HG02759 (cell line): Measurements from ENCODE around the gene CENPU.
"Not testable (repeated sequence)": the region's sequence is repeated elsewhere in the genome, so short reads cannot be mapped to it uniquely, and the experiment has no call there.

Experiments used
- ATAC-seq: cut with Tn5 transposase; IDR thresholded peaks from one replicate; pipeline ENCODE4 v1.9.1; 2021; ENCODE audit warnings: mild to moderate bottlenecking, moderate library complexity; ENCODE audit not compliant: unreplicated experiment

The CENPU gene, protein sequence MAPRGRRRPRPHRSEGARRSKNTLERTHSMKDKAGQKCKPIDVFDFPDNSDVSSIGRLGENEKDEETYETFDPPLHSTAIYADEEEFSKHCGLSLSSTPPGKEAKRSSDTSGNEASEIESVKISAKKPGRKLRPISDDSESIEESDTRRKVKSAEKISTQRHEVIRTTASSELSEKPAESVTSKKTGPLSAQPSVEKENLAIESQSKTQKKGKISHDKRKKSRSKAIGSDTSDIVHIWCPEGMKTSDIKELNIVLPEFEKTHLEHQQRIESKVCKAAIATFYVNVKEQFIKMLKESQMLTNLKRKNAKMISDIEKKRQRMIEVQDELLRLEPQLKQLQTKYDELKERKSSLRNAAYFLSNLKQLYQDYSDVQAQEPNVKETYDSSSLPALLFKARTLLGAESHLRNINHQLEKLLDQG

DNA sequence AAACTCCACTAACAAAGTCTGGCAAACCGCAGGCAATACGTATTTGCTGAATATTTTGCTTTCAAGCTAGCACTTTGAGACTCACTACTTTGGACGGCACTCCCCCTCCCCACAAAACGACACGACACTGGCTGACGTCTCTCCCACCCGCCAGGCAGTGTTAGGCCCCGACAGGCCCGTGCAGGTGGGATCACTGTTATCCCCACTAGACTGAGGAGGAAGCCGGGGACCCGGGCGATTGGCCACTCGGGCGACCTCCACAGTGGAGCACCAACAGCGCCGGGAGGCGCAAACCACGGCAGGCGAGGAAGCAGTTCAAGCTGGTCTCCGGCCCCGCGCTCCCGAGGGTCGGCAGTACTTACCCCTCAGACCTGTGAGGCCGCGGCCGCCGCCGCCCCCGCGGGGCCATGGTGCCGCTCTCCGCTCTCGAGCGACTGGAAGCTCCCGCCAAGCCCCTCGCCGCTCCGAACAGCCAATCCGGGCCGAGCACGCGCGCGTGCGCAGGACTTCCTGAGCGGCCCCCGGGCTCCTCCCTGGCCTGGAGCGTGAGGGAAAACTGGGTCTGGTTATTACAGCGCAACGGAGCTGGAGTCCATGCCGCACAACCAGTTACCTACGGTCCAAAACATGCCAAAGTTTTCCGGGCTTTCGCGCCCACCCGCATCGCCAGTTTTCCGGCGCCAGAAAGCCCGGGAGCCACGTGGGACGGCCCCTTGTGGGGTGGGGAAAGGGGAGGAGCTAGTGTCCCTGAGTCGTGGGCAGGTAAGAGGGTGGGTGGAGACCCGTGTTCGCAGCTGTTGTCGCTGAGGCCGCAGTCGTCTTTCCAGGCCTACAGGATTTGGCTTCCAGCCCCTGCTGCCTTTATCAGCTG is at the start of gene CENPU:
CENPU (minus strand) TSS at position 443 of the 871 bp plus-strand sequence; CDS start at position 409, 34 bp downstream.
- peak; percentile 91 for ATAC-seq

DNA sequence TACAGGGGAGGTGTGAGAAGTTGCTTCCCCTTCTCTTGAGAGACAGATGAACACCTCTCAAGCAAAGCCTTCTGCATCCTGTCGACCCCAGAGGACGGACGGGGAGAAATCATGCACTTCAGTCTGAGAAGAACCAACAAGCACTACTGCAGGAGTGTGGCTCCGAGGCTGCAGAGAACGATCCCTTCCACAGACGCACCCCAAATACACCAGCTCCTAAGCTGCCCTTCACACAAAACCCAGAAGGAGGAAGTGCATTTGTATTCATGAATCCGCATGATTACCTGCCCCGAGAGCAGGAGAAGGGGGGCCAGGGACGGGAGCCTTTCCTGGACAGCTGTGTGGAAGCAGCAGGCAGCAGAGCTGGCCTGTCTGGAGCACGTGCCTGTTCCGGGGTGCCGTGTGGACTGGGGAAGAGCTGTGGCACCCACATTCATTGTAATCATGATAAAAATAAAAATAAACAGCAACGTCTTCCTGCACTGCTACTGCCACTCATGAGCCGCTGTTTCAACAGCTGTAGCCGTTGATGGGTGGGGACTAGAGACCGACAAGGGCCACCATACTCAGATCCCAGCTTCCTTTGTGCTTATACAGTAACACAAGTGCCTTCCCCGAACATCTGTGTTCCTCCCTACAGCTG is 49.0 kb upstream of the CENPU start:
- ATAC-seq, result peak; percentile 58

DNA sequence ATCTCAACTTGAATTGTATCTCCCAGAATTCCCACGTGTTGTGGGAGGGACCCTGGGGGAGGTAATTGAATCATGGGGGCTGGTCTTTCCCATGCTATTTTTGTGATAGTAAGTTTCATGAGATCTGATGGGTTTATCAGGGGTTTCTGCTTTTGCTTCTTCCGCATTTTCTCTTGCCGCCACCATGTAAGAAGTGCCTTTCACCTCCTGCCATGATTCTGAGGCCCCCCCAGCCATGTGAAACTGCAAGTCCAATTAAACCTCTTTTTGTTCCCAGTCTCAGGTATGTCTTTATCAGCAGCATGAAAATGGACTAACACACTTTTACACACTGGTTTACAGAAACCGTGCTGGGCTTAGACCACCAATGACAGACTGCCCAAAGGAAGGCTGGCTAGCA is 45.3 kb upstream of the CENPU start:
- ATAC-seq, result not testable (repeated sequence)

DNA sequence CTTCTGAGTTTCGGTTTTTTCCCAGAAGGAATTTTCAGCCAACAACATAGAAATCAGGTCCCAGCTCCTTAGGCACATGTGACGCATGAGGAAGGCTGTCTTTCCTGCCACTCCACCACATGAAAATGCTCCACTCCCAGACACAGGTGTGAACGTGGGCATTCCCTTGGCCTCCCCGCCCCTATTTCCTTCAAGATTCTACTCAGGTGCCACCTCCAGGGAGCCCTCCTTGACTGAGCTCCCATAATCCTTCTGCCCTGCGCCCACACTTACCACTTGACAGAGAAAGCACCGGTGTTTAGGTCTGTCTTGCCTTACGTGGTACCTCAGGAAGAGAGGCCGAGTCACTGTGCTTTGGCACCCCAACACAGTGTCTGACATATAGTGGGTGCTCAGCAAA is 44.4 kb upstream of the CENPU start:
- ATAC-seq, result no peak

DNA sequence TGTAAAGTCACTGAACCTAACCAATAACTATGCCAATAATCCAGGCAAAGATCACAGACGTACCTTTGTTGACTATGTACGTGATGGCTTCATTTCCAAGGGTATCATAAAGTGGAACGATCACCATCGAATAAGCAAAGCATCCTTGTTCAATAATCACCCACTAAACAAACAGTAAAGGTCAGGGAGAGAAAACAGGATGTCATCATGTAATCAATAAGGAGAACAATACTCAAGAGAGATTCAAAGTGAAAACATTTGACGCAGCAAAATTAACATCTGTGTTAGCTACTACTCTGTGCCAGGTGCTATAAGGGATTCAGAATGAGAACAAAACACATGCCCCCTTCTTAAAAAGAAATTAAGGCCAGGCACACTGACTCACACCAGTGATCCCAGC is 42.9 kb upstream of the CENPU start:
- no peak for ATAC-seq

DNA sequence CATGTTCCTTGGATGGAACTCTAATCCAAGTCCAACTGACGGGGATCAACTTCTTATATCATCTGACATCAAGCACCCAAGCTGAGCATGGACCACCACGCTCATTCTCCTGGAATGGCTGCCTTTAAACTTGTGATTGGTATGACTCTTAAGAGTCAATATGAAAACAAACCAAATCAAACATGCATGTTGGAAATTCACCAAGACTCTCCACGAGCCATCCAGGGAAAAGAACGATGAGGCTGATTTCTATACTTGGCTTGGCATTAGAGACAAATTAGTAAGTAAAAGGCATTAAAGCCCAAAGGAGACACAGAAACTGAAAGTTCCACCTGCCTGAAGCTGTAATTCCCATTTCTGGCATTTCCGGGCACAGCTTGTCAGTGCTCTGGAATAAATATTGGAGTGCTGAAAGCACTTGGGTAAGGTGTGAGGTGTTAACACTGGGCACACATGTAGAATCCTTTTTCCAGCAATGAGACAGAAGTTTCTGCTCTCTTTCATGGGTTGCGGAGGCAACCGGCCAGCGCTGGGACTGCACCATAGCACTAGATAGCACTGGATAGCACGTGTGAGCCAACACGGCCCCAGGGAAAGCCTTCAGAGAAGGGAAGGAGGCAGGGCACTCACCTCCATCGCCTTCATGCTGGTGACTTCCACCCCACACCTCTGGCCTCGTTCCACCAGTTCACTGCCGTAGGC is 42.1 kb upstream of the CENPU start:
- no peak for ATAC-seq

DNA sequence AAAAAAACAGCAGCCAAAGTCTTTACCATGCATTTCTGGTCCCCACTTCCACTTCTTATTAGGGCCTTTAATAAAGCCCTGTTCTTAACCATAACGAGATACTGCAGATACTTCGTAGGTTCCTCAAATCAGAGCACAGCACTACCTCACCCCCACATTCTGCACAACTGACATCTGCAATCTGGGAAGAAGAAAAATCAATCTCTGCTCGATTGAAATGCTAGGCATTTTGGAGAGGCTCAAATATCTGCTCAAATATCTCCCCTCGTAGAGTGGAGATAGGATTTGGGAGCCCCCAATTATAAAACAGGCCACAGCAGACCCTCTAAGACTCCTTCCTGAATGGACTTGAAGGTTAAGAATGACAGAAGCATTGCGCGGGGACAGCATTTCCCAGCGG is 40.3 kb upstream of the CENPU start:
- ATAC-seq, result no peak

DNA sequence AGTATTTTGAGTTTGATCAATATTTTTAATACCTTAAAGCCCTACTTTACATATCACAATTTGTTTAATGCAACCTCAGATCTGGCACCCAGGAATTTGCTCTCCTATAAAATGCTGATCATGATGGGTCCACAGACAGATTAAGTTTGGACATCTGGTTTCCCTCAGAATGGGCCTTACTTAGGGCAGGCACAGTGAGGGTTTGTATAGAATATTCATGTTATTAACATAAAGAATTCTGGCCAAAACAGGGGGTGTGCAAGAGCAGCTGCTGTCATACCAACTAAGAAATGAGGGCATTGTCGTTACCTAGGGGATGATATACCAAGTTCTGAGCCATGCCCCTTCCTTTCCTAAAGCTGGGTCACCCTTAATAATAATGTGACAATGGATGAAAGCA is 37.5 kb upstream of the CENPU start:
- no peak for ATAC-seq

DNA sequence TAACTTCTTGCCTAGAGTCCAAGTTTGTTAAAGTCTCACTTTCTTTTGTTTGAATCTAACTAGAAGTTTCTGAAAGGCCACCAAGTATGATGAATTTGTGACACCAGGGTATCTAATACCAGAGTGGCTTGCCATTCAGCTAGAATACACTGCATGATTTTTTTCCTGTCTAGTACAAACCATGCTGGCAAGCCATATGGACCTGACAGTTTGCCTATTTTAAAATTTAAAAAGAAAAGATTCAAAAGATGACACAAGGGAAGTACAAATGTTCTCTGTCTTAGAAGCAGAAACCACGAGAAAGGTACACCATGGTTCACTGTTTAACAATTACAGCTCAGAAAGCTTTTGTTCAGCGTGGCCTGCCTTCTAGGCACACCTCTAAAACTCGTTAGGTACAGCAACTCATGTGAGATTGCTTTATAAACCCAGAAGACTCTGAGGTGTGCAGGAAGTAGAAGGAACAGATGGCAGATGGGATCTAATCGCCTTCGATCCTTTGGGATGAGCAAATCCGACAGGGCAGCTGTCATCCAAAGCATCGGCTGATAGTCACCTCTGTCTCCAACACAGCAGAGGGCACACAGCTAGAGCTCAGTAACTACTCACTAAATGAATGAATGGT is 35.4 kb upstream of the CENPU start:
- ATAC-seq, result no peak

DNA sequence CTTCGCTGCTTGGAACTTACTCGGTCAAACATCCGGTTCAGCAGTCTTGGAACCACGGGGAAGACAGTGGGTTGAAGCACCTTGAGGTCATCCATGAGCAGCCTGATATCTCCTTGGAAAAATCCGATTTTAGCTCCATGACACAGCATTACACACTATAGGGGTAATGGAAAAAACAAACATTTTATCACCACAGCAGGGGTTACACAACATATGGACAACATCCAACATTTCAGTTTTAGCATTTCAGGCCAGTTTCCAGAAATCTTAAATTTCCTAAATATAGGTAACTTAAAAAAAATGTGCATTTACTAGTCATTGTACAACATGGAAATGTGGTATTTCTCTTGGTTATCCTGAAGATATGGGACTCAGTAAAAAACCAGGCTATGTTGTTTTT is 34.4 kb upstream of the CENPU start:
- no peak for ATAC-seq

DNA sequence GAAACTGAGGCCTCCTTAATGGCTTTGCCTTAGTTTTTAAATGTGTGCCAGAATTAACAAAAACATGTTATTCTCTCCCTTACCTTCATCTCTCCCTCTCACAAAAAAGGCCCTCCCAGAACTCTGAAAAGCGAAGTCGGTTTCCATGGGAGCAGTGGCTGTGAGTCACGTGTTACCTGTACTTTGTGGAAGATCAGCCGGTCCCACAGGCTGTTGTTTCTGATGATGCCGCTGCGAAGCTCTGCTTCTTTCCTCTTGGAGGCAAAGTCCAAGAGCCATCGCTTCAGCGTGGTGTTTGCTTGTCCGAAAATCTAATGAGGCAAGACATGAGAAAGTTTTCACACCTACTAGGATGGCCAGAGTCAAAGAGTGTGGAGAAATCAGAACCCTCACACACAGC is 32.5 kb upstream of the CENPU start:
- no peak for ATAC-seq

DNA sequence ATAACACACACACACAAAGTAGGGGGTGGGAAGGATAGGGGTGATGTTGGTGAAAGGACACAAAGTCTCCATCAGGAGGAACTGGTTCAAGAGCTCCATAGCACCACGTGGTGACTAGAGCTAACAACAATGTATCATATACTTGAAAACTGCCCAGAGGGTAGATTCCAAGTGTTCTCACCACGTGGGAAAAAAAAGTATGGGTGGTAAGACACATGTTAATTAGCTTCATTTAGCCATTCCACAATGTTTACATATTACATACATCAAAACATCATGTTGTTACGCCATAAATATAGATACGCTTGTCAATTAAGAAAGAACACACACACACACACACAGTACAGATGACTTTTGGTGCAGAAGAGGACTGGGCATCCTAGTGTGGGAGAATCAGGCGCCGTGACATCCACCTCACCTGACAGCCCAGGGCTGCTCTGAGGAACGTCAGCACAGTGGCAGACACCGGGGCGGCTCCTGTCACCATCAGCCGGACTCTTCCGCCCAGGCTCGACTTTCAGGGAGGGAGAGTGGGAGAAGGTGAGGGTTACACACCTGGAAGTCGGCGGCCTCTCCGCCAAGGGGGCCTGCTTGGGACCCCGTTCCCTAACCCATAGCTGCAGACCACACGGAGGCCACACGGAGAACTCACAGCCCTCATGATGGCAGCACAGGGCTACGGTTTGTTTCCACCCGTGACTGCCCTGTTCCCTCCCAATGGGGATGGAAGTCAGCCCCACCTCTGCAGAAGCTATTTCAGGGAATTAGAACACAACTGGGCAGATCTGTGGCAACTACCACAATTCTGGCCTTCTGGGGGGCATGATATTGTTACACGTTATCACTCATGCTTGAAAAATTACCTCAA is 31.8 kb upstream of the CENPU start:
- ATAC-seq, result no peak

DNA sequence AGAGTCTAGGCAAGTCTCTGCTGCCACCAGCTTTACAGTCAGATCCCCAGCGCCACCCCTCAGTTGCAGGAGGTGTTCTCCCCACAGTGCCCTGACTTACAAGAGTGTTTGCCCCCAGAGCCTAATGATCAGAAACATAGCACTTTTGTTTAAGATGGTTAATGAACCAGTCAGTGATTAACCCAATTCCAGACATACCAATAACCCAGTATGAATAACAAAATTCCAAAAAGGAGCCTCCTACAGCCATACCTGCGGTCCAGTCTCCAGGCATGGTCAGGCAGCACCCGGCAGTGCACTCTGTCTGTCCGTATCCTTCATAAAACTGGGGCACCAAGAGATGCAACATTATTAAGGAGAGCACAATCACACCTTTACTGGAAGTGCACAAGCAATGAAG is 30.7 kb upstream of the CENPU start:
- no peak for ATAC-seq

DNA sequence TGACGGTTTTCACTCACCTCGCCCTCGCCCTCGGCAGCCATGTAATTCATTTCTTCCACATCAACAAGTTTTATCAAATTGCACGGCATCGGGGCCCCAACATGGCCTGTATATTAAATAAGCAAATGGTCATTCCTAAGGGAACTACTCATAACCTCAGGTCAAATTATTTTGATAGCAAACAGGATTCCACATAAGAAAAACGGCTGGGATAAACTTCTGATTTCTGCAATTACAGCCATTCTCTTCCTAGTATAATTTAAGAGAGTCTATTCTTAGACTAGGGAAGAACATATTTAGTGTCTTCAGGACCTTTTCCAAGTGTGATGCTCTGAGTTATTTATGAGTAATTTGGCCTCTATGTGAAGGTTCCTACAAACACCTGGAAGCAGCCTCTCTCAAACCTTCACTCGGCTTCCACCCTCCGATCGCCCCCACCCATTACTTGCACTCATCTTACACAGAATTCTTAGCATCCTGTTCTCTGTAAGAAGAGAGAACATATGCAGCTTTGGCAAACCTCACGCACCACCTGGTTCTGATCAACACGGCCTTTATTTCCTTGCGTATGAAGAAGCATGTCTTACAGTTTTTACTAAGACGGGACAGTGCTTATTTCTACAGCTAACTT is 29.4 kb upstream of the CENPU start:
- no peak for ATAC-seq

DNA sequence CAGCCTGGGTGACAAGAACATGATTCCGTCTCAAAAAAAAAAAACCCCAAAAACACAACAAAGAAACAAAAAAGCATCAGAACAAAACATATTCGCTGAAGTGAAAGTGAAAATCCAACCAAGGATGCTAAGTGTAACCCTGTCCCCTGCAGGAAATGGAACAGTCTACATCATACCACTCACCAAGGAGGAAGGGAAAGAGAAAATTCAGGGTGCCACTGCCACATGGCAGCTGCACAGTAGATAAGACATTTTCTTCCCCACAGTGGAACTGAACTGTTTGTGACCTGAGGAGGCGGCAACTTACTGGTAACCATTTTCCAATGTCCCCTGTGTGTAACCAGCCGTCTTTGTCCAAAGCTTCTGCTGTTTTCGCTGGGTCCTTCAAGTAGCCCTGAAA is 28.2 kb upstream of the CENPU start:
- ATAC-seq, result peak; percentile 78

DNA sequence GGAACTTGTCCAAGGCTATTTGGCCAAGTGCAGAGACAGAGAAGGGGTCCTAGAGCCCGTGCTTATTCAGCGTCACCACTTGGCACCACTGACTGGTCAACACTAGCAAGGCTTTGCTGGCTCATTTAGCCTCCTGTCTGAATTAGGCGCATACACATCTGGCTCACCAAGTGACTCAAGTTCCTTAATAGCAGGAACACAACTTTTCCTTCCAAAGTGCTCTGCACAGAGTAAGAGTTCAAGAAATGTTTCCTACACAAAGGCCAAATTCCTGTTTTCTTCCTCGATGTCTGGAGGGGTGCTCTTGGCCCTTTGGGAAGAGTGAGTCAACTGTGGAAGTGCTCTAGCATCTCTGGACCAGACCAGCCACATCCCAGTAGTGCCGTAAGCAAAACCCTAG is 26.8 kb upstream of the CENPU start:
- no peak for ATAC-seq

DNA sequence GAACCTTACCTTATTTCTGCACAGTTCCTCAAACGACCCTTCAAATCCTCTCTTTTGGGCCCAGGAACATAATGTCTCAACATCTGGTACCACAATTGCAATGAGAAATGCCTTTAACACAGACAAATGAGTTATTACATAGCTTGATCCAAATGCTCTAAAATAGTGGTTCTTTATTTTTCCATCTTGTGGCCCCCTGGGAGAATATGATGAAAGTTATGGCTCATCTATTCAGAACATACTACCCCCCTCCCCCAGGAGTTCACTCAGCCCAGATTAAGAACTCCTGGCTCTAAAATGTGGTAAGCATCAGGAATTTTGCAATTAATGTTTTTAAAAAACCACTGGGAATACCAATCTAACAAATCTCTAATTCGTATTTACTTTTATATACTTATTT is 23.9 kb upstream of the CENPU start:
- ATAC-seq, result no peak

DNA sequence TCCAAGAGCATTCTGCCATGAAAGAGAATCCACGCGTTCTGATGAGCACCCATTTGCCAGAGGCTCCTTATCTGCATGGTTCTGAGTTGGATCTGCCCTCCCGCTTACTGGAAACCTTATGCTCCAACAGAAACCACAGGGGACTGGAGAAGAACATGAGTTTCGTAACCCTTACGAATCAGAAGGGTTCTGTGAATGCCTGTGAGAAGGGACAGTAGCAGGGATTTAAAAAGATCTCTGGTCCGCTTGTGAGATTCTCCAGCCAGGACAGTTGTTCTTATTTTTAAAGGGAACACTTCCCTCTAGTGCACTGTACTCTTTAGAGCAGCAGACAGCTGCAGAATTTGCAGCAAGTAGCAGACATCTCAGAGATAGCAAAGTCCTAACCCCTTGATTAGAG is 22.5 kb upstream of the CENPU start:
- no peak for ATAC-seq

DNA sequence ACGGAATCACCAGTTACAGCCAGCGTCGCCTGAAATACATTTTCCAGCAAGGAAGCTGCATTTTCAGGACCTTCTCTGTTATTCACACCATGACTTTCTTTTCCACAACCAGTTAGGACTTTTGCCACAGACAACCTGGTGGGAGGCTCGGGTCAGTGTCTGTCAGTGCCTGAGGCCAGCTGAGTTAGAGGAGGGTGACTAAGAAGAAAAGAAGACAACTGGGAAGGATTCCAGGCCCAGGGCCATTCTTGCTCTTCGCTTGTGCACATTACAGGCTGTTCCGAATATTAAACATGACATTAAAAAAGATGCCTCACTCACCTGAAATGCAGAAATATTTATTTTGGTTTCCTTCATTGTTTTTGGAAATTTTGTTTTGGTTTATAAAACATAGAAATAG is 21.4 kb upstream of the CENPU start:
- no peak for ATAC-seq
